SK-N-SH (cell line): ENCODE results near the gene TIGIT. TPM values are rescaled to one million over a fixed set of nuclear protein-coding genes. Genes with fewer than 3 reads are reported as not detected.

ENCODE experiments used
- CTCF ChIA-PET: fragments of 300-600, 350-600 bp; formaldehyde crosslinking; extraction: SDS; loops from one replicate; lab custom pipeline; 2021; lab: Yijun Ruan, JAX
- POLR2A ChIA-PET: fragments of 350-600 bp; sonication (Branson Sonifier 250); formaldehyde crosslinking; extraction: SDS; loops from one replicate; lab custom pipeline; 2020; ENCODE audit warnings: antibody characterized with exemption, inconsistent platforms; lab: Yijun Ruan, JAX
- DNase-seq: peaks from one replicate; pipeline ENCODE4 v3.0.0; 2012
- H2AFZ ChIP-seq: fragments of 200-600 bp; sonication (generic); 2 replicates; pipeline ENCODE4 v1.8.1; 2016; ENCODE audit warnings: antibody characterized with exemption, mild to moderate bottlenecking, low read depth
- H3F3A ChIP-seq: fragments of 200-600 bp; sonication (generic); replicated peaks from 2 replicates; pipeline ENCODE3; 2016; ENCODE audit warnings: antibody characterized with exemption, mild to moderate bottlenecking; ENCODE audit not compliant: insufficient read depth
- H3K27ac ChIP-seq, 2 experiments: fragments of 200-500 bp in 1 of 2; fragments of 200-600 bp in 1 of 2; sonication (Bioruptor generic) in 1 of 2; sonication (generic), shearing (Covaris generic) in 1 of 2; 2 replicates each; pipeline versions ENCODE4 v1.5.1 to v1.6.1; 2014 to 2016; ENCODE audit warnings: low read depth in 2 of 2, inconsistent platforms in 1 of 2, low read length in 1 of 2, mild to moderate bottlenecking in 1 of 2, mixed read lengths in 1 of 2
- H3K27me3 ChIP-seq: fragments of 200-600 bp; sonication (generic), shearing (Covaris generic); 2 replicates; pipeline ENCODE4 v1.6.1; 2016; ENCODE audit warnings: mixed run types; ENCODE audit not compliant: insufficient read depth
- H3K36me3 ChIP-seq, 2 experiments: fragments of 200-500 bp in 1 of 2; fragments of 200-600 bp in 1 of 2; sonication (Bioruptor generic) in 1 of 2; sonication (generic) in 1 of 2; replicated peaks in 1 of 2; 2 replicates each; pipeline versions ENCODE3 to v1.5.1; 2014 to 2016; ENCODE audit warnings: low read length in 1 of 2, mild to moderate bottlenecking in 1 of 2; ENCODE audit not compliant: insufficient read depth in 2 of 2, control insufficient read depth in 1 of 2
- H3K4me1 ChIP-seq, 2 experiments: fragments of 200-500 bp in 1 of 2; fragments of 200-600 bp in 1 of 2; sonication (Bioruptor generic) in 1 of 2; sonication (generic), shearing (Covaris generic) in 1 of 2; 2 replicates each; pipeline versions ENCODE4 v1.5.1 to v1.6.1; 2014 to 2016; ENCODE audit warnings: low read depth in 1 of 2, low read length in 1 of 2, mixed run types in 1 of 2; ENCODE audit not compliant: insufficient read depth in 2 of 2, control insufficient read depth in 1 of 2
- H3K4me2 ChIP-seq: fragments of 200-600 bp; sonication (generic), shearing (Covaris generic); 2 replicates; pipeline ENCODE4 v1.6.1; 2017; ENCODE audit warnings: mixed run types
- H3K4me3 ChIP-seq, 2 experiments: fragments of 200-500 bp in 1 of 2; fragments of 200-600 bp in 1 of 2; sonication (Bioruptor generic) in 1 of 2; sonication (generic), shearing (Covaris generic) in 1 of 2; 2 replicates each; pipeline versions ENCODE4 v1.5.1 to v1.8.1; 2014 to 2016; ENCODE audit warnings: low read depth in 2 of 2, inconsistent platforms in 1 of 2, low read length in 1 of 2, mild to moderate bottlenecking in 1 of 2, mixed read lengths in 1 of 2, moderate library complexity in 1 of 2
- H3K79me2 ChIP-seq: fragments of 200-600 bp; sonication (generic); 2 replicates; pipeline ENCODE4 v1.8.1; 2017; ENCODE audit warnings: mild to moderate bottlenecking; ENCODE audit not compliant: insufficient read depth
- H3K9ac ChIP-seq: fragments of 200-600 bp; sonication (generic); 2 replicates; pipeline ENCODE4 v1.6.1; 2017; ENCODE audit warnings: mixed run types
- H3K9me2 ChIP-seq: fragments of 200-600 bp; sonication (generic); 2 replicates; pipeline ENCODE4 v1.6.1; 2017; ENCODE audit warnings: mixed run types
- H3K9me3 ChIP-seq: fragments of 200-600 bp; sonication (generic); 2 replicates; pipeline ENCODE4 v1.6.1; 2017; ENCODE audit warnings: mixed run types, mild to moderate bottlenecking, moderate library complexity
- H4K20me1 ChIP-seq: fragments of 200-600 bp; sonication (generic); 2 replicates; pipeline ENCODE4 v1.6.1; 2017; ENCODE audit warnings: mild to moderate bottlenecking, mixed run types; ENCODE audit not compliant: insufficient read depth
- CHD2 ChIP-seq: fragments of 150-350 bp; IDR thresholded peaks from 2 replicates; pipeline ENCODE4 v1.6.1; 2018; ENCODE audit warnings: low read length; ENCODE audit not compliant: partially characterized antibody
- ELF1 ChIP-seq: IDR thresholded peaks from 2 replicates; pipeline ENCODE4 v1.4.0; 2012
- EP300 ChIP-seq, 2 experiments: IDR thresholded peaks; 2 replicates each; pipeline versions ENCODE4 v1.4.0 to v1.6.1; 2012; ENCODE audit warnings: borderline replicate concordance in 1 of 2, low read depth in 1 of 2, low read length in 1 of 2
- EZH2phosphoT487 ChIP-seq: fragments of 200-600 bp; sonication (generic); IDR thresholded peaks from 2 replicates; pipeline ENCODE4 v1.6.1; 2017; ENCODE audit warnings: low read depth, mixed run types, mild to moderate bottlenecking, antibody characterized with exemption, moderate library complexity, borderline replicate concordance
- FOXM1 ChIP-seq: IDR thresholded peaks from 2 replicates; pipeline ENCODE4 v1.4.0; 2012; ENCODE audit warnings: low read depth, mild to moderate bottlenecking
- GABPA ChIP-seq: IDR thresholded peaks from 2 replicates; pipeline ENCODE4 v1.4.0; 2012; ENCODE audit warnings: low read depth, mild to moderate bottlenecking
- GATA2 ChIP-seq: sonication (generic); formaldehyde crosslinking; IDR thresholded peaks from 2 replicates; pipeline ENCODE4 v1.5.0; 2020; ENCODE audit warnings: mild to moderate bottlenecking, missing genetic modification reagents
- IRF3 ChIP-seq: fragments of 150-350 bp; IDR thresholded peaks from 2 replicates; pipeline ENCODE4 v1.6.1; 2016; ENCODE audit warnings: mild to moderate bottlenecking, low read depth, low read length
- JUND ChIP-seq: IDR thresholded peaks from 2 replicates; pipeline ENCODE4 v1.4.0; 2012
- MAX ChIP-seq: IDR thresholded peaks from 2 replicates; pipeline ENCODE4 v1.4.0; 2012; ENCODE audit warnings: low read depth
- MXI1 ChIP-seq: IDR thresholded peaks from 2 replicates; pipeline ENCODE4 v1.6.1; 2012; ENCODE audit warnings: mild to moderate bottlenecking, low read depth, low read length, improper control_type of control experiment
- NRF1 ChIP-seq: IDR thresholded peaks from 2 replicates; pipeline ENCODE4 v1.6.1; 2012; ENCODE audit warnings: low read depth, mild to moderate bottlenecking, low read length
- SIN3A ChIP-seq: IDR thresholded peaks from 2 replicates; pipeline ENCODE4 v1.6.1; 2012; ENCODE audit warnings: low read depth, mild to moderate bottlenecking, low read length, moderate library complexity, borderline replicate concordance
- SMC3 ChIP-seq: IDR thresholded peaks from 2 replicates; pipeline ENCODE4 v1.6.1; 2012; ENCODE audit warnings: low read depth, low read length, improper control_type of control experiment
- USF1 ChIP-seq: IDR thresholded peaks from 2 replicates; pipeline ENCODE4 v1.4.0; 2012; ENCODE audit warnings: low read depth, borderline replicate concordance
- USF2 ChIP-seq: fragments of 150-350 bp; IDR thresholded peaks from 2 replicates; pipeline ENCODE4 v1.6.1; 2017; ENCODE audit warnings: antibody characterized with exemption, low read length, low read depth, borderline replicate concordance
- YY1 ChIP-seq: IDR thresholded peaks from 2 replicates; pipeline ENCODE4 v1.4.0; 2012; ENCODE audit warnings: low read depth, mild to moderate bottlenecking
- WGBS: methylation state at CpG from one replicate; pipeline ENCODE4 v1.1.6; 2017; ENCODE audit warnings: low lambda C conversion rate; 5-methylcytosine and 5-hydroxymethylcytosine counted together
- polyA plus RNA-seq, 3 experiments: library from polyadenylated mRNA; depleted of rRNA; stranded (reverse); fragments of >200 nt; gene quantifications; 2 replicates each; pipeline ENCODE4 v1.2.3, GENCODE V29; 2012
- TF ChIP-seq, protein P1 (sequence below): IDR thresholded peaks from 2 replicates; pipeline ENCODE4; 2012
- TF ChIP-seq, protein P2 (sequence below): IDR thresholded peaks from 2 replicates; pipeline ENCODE4 v1.4.0; 2012; ENCODE audit warnings: low read depth, borderline replicate concordance

Gene TIGIT
- polyA plus RNA-seq, 1 of the 3 experiments (the other 2 are of a cell fraction) = not detected

GRCh38 chr3:114295946-114296345 is 2.1 kb downstream of the TIGIT start:
- ChIA-PET POLR2A (no interaction called here), CTCF (no interaction called here)
- TF ChIP-seq EZH2phosphoT487 = no peak
- TF ChIP-seq, protein P1, sequence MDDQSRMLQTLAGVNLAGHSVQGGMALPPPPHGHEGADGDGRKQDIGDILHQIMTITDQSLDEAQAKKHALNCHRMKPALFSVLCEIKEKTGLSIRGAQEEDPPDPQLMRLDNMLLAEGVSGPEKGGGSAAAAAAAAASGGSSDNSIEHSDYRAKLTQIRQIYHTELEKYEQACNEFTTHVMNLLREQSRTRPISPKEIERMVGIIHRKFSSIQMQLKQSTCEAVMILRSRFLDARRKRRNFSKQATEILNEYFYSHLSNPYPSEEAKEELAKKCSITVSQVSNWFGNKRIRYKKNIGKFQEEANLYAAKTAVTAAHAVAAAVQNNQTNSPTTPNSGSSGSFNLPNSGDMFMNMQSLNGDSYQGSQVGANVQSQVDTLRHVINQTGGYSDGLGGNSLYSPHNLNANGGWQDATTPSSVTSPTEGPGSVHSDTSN = no peak
- TF ChIP-seq YY1 = no peak
- no peak for TF ChIP-seq USF2
- no peak for TF ChIP-seq IRF3
- TF ChIP-seq SIN3A = no peak
- TF ChIP-seq NRF1 = no peak
- no peak for TF ChIP-seq JUND
- no peak for TF ChIP-seq ELF1
- TF ChIP-seq SMC3 = no peak
- TF ChIP-seq EP300 (IDR thresholded peaks at IDR 0.05; ENCODE audit: borderline replicate concordance in 1 of 2, low read depth in 1 of 2, low read length in 1 of 2) = no peak
- TF ChIP-seq, protein P2, sequence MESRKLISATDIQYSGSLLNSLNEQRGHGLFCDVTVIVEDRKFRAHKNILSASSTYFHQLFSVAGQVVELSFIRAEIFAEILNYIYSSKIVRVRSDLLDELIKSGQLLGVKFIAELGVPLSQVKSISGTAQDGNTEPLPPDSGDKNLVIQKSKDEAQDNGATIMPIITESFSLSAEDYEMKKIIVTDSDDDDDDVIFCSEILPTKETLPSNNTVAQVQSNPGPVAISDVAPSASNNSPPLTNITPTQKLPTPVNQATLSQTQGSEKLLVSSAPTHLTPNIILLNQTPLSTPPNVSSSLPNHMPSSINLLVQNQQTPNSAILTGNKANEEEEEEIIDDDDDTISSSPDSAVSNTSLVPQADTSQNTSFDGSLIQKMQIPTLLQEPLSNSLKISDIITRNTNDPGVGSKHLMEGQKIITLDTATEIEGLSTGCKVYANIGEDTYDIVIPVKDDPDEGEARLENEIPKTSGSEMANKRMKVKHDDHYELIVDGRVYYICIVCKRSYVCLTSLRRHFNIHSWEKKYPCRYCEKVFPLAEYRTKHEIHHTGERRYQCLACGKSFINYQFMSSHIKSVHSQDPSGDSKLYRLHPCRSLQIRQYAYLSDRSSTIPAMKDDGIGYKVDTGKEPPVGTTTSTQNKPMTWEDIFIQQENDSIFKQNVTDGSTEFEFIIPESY = no peak
- TF ChIP-seq MXI1 = no peak
- TF ChIP-seq CHD2 = no peak
- no peak for TF ChIP-seq FOXM1
- TF ChIP-seq MAX = no peak
- TF ChIP-seq GATA2 (CRISPR knock-in tag) = no peak
- no peak for TF ChIP-seq USF1
- no peak for TF ChIP-seq GABPA
- DNase-seq = no peak
- no peak overlapping the region for H3K27ac ChIP-seq
- WGBS = 43% methylated on average over 2 of the region's 2 CpGs
- no peaks in the 10 kb centered on the region for H3K27me3 ChIP-seq
- no peak overlapping the region for H3K4me3 ChIP-seq
- H2AFZ ChIP-seq = no peak overlapping the region
- no peak overlapping the region for H3K4me2 ChIP-seq
- H4K20me1 ChIP-seq = no peaks in the 10 kb centered on the region
- H3K9me3 ChIP-seq = no peaks in the 10 kb centered on the region
- no peaks in the 10 kb centered on the region for H3F3A ChIP-seq
- H3K9ac ChIP-seq = no peak overlapping the region
- no peaks in the 10 kb centered on the region for H3K9me2 ChIP-seq
- H3K79me2 ChIP-seq = no peaks in the 10 kb centered on the region
- H3K36me3 ChIP-seq = no peaks in the 10 kb centered on the region
- H3K4me1 ChIP-seq = no peaks in the 10 kb centered on the region; a peak in 1 of 4 replicates
